ENCODE data around the gene DDX3Y.
A peak's percentile ranks its signal among the peaks of the same experiment; 100 is the strongest.

DDX3Y gene

DNA sequence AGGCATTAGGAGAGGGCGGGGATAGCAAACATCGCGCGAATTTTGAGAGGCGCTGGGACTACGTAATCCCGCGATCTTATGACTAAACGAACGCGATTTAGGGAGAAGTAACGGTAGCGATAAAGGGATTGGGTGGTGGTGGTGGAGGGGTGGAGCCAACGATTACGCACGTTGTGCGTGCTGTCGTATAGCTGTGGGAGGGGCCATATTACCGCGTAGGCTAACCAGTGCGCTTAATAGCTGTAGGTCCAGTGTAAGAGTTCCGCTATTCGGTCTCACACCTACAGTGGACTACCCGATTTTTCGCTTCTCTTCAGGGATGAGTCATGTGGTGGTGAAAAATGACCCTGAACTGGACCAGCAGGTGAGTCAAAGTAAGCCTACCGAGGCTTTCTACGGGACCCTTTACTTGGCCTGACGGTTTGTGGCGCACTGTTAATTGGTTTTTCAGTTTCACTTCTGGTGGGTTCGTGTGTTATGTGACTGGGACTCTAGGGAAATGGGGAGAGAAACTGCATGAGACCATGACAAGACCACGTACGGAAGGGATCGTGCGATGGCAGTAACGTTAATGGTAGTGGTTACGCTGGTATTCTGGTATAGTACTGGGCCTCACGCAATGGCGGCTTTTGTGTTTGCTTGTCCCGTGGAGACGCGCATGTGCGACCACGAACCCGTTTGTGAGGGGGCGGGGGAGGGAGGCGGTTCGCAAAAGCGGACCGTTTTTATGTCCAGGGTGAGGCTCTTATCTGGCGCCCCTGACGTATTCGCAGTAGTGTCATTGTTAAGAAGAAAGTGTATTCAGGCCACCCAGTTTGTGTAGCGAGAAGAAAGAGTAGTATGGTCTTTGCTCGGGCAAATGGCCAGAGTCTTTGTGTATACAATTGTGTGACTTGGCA lies at the start of gene DDX3Y:
TSS of gene DDX3Y (plus strand) at position 251 of the 899 bp plus-strand sequence. CDS start at position 320, 69 bp downstream.
- peak in 1 of 2 donors; percentile 82 for DNase-seq

DNA sequence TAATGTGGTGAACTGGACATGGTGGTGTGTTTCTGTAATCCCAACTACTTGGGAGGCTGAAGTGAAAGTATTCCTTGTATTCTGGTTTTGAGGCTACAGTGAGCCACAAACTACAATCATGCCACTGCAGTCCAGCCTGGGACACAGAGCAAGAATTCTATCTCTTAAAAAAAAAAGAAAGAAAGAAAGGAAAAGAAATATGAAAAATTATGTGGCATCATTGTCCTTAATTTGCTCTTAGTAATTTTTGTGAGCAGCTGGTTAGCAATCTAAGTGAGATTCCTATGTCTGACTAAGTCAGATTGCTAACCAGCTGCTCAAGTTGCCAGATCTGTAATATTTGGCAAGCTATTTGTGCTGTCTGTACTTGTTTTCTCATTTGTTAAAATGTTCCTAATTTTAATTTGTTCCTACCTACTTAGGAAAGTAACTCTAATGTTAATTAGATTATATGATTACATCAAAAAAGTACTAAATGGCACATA lies 48.8 kb upstream of the DDX3Y start:
- DNase-seq = no peak

DNA sequence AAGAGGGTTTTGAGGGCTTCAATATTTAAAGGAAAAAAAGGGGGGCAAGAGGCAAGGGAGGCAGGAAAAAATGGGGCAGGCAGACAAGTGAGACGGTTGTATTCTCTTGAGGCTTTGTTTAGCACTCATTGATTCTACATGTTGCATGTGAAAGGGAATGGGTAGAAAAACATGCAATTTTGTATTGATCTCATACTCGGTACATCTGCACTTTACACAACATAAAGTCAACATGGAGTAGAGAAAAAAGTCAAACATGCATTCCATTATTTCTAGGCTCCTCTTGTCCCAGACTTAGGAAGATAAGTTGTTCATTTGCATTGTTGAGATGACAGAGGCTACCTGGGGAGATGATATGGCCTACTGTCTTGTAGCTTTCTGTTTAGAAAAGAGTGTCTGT lies 36.7 kb upstream of the DDX3Y start:
- DNase-seq = no peak

DNA sequence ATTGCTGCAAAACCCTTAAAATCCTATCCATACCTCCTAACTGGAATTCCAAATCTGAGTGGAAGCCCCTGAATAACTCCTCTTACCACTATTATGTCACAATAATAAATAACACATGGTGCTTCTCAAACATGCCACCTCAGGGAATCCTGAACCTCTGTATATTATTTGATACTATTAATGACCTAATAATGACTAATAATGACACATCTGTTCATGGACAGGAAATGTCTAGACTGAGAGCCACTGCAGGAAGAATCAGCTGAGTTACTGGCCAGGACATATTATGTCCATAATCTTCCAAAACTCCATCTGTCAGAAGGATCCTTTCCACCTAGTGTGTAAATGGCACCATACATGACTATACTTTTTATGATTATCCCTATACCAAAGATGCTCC lies 7.7 kb upstream of the DDX3Y start:
- no peak for DNase-seq

DNA sequence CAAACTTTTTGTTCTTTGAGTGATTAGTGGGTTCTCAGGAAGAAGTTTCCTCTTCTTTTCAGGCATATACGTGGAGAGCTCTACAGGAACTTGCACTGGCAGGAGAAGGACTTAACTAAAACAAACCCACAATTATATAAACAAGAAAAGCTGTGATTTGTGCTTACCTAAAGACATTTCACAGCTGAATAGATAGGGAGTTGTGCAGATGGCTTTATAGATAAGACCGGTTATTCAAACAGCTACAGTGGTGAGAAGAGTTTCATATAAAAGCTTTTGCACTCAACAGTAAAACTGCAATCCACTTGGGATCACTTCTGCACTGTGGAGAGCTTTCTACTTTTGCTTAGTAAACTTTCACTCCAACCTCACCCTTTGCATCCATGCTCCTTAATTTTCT lies 6.1 kb upstream of the DDX3Y start:
- DNase-seq = no peak

DNA sequence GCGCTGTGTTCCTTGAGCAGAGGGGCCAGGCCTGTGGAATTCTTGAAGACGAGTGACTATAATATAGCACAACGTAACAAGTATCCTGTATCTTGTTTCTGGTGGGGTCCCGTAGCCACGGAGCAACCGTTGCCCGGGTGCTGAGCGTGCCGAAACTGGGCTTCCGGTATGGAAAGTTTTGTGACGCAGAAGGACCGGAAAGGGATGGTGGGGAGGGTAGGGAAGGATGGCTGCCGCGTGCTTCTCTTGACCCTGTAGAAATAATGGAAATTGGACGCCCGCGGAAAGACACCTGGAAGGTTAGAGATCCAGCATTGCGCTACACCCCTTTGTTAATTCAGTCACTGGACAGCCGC lies 827 bp downstream of the DDX3Y start:
- peak in 1 of 2 donors; percentile 62 for DNase-seq

DNA sequence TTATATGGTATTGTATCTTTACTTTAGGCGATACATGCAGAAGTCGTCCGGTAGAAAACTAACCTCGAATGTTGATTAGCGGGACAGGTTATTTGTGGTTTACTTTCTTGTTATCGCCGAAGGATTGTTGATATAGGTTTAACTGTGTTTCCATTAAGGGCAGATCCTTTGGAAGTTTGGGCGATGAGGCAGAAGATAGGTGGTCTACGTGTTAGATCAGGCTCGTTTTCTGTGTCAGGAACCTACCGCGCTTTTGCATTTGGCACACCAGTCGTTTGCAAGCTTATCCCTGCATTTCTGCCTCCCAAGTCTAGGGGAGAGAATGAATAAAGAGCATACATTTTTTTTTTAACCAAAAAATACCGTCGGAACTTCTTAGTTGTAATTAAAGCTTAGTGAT lies 1.2 kb downstream of the DDX3Y start:
- DNase-seq = no peak

DNA sequence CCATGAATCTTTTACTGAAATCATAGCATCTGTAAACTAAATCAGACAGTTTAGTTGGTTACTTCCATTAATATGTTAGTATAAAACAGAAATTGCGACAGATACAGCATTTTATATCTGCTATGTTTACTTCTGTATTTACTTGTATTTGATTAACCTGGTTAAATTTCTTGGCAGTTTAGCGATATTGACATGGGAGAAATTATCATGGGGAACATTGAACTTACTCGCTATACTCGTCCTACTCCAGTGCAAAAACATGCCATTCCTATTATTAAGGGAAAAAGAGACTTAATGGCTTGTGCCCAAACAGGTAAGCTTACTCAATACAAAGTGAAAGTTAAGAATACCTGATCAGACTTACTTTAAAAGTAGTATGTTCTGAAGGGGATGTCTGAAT lies 8.9 kb downstream of the DDX3Y start:
- no peak for DNase-seq

DNA sequence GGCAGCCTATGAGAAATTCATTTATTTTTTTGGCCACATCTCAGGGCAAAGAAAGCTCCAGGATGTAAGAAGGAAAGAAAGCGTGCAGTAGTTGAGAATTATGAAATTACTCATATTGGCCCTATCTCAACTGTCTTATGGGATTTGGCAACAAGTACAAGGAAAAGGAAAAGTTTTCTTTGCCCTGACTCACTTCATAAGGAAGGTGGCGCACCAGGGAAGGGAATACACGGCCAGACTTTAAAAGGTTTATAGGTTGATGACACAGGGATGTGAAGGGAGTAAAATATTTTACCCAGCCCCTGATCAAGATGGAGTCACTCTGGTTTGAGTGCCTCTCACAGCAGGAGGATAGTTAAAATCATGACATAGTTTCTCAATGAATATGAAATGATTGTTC lies 23.4 kb downstream of the DDX3Y start:
- no peak for DNase-seq

DNA sequence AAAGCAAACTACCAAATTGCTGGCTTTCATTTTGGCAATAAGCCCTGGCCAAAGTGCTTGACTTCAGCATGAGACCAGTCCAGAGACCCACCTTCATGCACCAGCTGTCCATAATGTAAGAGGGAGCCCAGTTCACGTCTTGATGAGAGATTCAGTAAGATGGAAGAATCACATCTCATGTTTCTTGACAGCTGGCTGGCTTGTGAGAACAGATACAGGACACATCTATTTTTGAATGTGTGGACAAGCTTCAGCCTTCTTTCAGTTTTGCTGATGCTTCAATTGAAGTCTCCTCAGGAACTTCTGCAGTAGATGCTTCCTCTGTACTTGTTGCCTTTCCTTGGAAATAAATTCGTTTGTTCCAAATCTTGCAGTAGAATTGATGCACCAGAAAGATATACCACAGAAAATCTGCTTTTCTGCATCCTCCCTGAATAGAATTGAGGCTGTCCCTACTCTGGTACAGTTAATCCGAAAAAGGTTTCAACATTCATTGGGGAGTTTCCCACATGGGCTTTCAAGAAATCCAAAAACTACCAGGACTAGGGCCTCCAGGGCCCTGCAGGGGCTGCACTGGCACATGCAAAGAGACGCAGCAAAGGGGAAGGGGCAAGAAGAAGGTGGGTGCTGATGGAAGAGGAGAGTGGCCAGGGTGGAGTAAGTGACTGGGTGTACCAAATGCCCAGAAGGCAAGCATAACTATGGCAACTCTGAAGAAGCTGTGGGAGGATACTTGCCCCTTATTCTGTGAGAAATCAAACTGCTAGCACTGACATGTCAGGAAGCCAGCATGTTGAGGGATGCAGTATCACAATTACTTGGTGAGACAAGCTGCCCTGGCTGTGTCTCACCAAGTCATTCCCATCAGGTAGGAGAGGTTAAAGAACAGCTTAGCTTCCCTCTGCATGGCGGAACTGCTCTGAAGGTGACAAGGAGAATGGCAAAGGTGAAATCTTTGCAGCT lies 37.3 kb downstream of the DDX3Y start:
- no peak for DNase-seq
